ENCODE measurements around the gene NOBOX.

DNA sequence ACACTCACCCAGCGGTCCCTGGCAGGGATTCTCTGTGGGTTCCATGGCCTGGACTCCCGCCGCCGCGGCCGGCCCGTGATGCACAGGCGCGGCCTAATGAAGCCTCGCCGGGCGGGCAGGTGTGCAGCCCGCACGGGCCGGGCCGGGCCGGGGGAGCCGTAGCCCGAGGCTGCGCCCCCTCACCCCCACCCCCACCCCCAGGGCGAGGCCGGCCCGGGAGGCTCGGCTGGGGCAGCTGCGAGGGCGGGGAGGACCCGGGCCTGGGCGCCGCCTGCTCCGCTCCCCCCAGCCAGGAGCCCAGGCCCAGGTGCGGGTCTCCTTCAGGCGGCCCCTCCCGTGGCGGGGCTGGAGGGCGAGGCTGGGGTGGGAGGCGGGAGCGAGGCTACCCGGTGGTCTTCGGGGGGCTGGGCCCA, at the start of gene NOBOX:
- TF ChIP-seq, protein P1, sequence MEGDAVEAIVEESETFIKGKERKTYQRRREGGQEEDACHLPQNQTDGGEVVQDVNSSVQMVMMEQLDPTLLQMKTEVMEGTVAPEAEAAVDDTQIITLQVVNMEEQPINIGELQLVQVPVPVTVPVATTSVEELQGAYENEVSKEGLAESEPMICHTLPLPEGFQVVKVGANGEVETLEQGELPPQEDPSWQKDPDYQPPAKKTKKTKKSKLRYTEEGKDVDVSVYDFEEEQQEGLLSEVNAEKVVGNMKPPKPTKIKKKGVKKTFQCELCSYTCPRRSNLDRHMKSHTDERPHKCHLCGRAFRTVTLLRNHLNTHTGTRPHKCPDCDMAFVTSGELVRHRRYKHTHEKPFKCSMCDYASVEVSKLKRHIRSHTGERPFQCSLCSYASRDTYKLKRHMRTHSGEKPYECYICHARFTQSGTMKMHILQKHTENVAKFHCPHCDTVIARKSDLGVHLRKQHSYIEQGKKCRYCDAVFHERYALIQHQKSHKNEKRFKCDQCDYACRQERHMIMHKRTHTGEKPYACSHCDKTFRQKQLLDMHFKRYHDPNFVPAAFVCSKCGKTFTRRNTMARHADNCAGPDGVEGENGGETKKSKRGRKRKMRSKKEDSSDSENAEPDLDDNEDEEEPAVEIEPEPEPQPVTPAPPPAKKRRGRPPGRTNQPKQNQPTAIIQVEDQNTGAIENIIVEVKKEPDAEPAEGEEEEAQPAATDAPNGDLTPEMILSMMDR (IDR thresholded peaks at IDR 0.05), result no peak
- no peak for TF ChIP-seq POLR2AphosphoS5 (IDR thresholded peaks at IDR 0.05)
